Activated CD8-positive, alpha-beta T cell treated with anti-CD3 and anti-CD28 coated beads, Interleukin-2, amount 10 ng/mL, durations not matched to agents 7 days and 5 days (primary cell): ENCODE results near the gene MGAT5B. TPM values are rescaled to one million over a fixed set of nuclear protein-coding genes. Genes with fewer than 3 reads are reported as not detected.
A peak's percentile ranks its signal among the peaks of the same experiment; 100 is the strongest.

Source experiments
- ATAC-seq: fragments of 150-1000 bp; cut with Tn5 transposase; one replicate; pipeline ENCODE4 v1.10.0; 2021; ENCODE audit warnings: moderate library complexity
- CTCF ChIA-PET: fragments of 350-600 bp; sonication (Branson Sonifier 250); formaldehyde crosslinking; loops from one replicate; lab custom pipeline; 2021; ENCODE audit warnings: antibody characterized with exemption; lab: Charles Lee
- POLR2A ChIA-PET: fragments of 350-600 bp; sonication (Branson Sonifier 250); formaldehyde crosslinking; loops from one replicate; lab custom pipeline; 2021; ENCODE audit warnings: antibody characterized with exemption; lab: Charles Lee
- DNase-seq: peaks from one replicate; pipeline ENCODE4 v3.0.0-alpha.2; 2020
- H3K27ac Mint-ChIP-seq: one replicate; pipeline ENCODE4 v1.8.0; 2021; ENCODE audit warnings: mild to moderate bottlenecking, mixed read lengths
- H3K27me3 Mint-ChIP-seq: one replicate; pipeline ENCODE4 v1.8.0; 2021; ENCODE audit warnings: low read depth, mixed read lengths
- H3K36me3 Mint-ChIP-seq: one replicate; pipeline ENCODE4 v1.8.0; 2021; ENCODE audit warnings: low read depth, mixed read lengths
- H3K4me1 Mint-ChIP-seq: one replicate; pipeline ENCODE4 v1.8.0; 2021; ENCODE audit warnings: low read depth, mixed read lengths
- H3K4me3 Mint-ChIP-seq: one replicate; pipeline ENCODE4 v1.8.0; 2021; ENCODE audit warnings: mild to moderate bottlenecking, mixed read lengths
- H3K9me3 Mint-ChIP-seq: one replicate; pipeline ENCODE4 v1.8.0; 2022; ENCODE audit warnings: mixed read lengths; ENCODE audit not compliant: insufficient read depth
- total RNA-seq, 2 experiments: library from RNA; stranded (reverse); gene quantifications; one replicate each; pipeline ENCODE4 v1.2.3, GENCODE V29; 2021

MGAT5B gene
- total RNA-seq, 2 experiments from 2014 or later, result 0.26 TPM; not detected in 1

DNA sequence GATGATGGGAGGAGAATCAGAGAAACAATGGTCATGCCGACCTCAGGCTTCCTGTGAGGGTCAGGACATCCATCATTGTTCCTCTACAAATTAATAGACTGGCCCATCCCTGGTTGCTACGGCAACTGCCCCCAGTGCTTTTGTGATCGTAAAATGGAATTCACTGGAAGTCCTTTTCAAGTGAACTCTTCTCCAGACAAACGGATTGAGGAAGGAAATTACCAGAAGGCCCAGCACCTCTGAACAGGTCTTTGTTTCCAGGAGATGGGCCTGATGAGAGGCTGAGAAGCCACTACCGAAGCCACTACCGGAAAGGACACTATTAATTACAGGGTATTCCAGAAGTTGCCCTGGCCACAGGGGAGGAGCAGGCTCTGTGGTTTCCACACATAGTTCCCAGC, 126.0 kb downstream of the MGAT5B start:
- peaks cover 2% of the 10 kb centered on the region for H3K36me3 Mint-ChIP-seq
- ATAC-seq (no peak), DNase-seq (no peak)
- H3K4me3 Mint-ChIP-seq, result no peak overlapping the region
- peaks cover 53% of the 10 kb centered on the region for H3K4me1 Mint-ChIP-seq
- POLR2A ChIA-PET, result no interaction called here
- no peaks in the 10 kb centered on the region for H3K27me3 Mint-ChIP-seq
- H3K27ac Mint-ChIP-seq, result no peak overlapping the region
- CTCF ChIA-PET, result interaction anchor here (1.8 kb wide), 1 partner anchor 14 kb away, joined by 3 read pairs; no protein-coding TSS in a partner anchor
- no peaks in the 10 kb centered on the region for H3K9me3 Mint-ChIP-seq

DNA sequence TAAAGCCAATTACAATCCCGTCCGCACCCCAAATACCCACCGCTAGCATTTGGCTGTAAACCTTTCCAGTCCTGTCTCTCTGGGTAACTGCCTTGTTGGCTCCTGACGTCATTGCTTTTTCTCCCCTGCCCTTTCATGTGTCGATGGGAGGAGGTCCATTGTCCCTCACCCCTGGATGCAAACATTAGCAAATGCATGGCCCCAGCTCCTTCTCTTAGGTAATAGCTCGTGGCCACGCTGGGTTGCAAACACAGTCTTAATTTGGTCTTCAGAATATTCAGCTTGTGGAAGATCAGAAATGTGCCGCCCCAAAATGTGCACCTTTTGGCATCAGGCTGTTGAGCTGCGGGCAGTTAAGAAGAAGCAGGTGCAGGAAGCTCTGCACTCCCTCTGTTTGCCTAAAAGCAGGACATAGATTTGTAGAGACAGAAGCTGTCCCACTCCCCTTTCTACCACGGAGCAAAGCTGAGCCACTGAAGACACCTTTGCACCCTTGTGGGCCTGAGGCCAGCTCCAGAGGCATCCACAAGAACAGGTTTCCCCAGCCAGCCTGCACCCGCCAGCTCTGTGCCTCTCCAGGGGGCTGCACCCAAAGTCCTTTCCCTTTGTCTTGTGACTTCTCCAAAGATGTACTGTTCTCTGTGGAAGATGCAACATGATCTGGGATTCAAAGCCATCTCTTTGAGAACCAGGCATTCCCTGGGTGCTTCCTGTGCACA, 127.3 kb downstream of the MGAT5B start:
- Mint-ChIP-seq H3K4me1 (peaks cover 59% of the 10 kb centered on the region), H3K27ac (peak overlapping the region; percentile 47), H3K4me3 (no peak overlapping the region), H3K9me3 (no peaks in the 10 kb centered on the region), H3K36me3 (peaks cover 2% of the 10 kb centered on the region), H3K27me3 (no peaks in the 10 kb centered on the region)
- ATAC-seq (no peak), DNase-seq (no peak)
- ChIA-PET CTCF (interaction anchor here (0.7 to 1.8 kb wide), 3 partner anchors 9 to 61 kb away, joined by 3 to 7 read pairs (median 3); no protein-coding TSS in a partner anchor), POLR2A (interaction anchor here (0.9 kb wide), 1 partner anchor 259 kb away, joined by 3 read pairs; the partner anchor contains the start of gene SRSF2)

DNA sequence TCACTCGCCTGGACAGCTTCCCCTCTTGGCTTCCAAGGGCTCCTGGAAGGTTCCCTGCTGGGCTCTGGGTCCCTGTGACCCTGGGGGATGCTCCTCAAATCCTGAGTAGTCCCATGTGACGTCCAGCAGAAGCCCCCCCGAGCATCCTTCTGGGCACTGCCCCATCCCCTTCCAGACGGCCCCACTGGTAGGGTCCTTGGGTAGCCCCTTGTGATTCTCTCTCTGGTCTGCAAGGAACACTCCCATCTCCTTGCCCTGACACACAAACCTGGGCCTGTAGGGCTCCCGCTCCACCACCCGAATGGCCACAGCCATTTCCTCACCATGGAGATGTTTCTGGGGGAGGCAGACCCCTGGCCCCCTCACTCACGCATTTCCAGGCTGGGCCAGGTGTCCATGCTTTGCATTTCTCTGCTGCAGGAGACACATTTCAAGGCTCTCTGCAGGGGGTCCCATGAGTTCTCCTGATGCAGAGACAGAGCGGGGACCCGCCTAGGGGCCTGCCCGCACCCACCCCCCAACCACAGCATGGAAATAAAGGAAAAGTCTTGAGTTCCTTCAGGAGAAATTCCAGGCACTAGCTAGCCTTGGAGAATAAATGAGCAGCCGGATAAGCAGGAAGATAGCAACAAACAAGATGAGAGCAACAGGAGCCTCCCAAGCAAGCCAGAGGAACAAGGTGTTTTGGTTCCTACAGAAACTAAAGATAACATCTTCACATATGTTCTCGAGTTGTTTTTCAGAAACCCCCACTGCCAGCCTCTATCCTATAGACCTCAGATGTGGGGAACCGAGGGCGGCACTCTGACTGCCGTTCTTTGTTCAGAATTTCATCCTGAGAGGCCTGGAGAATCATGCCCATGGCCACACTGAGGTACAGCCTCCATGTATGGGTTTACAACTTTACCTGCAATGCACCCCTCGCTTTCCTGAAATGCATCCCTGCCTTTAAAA, 128.8 kb downstream of the MGAT5B start:
- H3K27me3 Mint-ChIP-seq, result no peaks in the 10 kb centered on the region
- ATAC-seq, result no peak
- H3K27ac Mint-ChIP-seq, result peak overlapping the region; percentile 93
- ChIA-PET CTCF (interaction anchor here (0.9 to 2.3 kb wide), 3 partner anchors 15 to 59 kb away, joined by 3 to 7 read pairs (median 5); no protein-coding TSS in a partner anchor), POLR2A (interaction anchor here (2.3 to 3.6 kb wide), 2 partner anchors 14 to 28 kb away, joined by 9 to 16 read pairs; no protein-coding TSS in a partner anchor)
- H3K36me3 Mint-ChIP-seq, result peaks cover 2% of the 10 kb centered on the region
- peaks cover 59% of the 10 kb centered on the region for H3K4me1 Mint-ChIP-seq
- H3K4me3 Mint-ChIP-seq, result peak overlapping the region; percentile 20
- peak; percentile 28 for DNase-seq
- H3K9me3 Mint-ChIP-seq, result no peaks in the 10 kb centered on the region

DNA sequence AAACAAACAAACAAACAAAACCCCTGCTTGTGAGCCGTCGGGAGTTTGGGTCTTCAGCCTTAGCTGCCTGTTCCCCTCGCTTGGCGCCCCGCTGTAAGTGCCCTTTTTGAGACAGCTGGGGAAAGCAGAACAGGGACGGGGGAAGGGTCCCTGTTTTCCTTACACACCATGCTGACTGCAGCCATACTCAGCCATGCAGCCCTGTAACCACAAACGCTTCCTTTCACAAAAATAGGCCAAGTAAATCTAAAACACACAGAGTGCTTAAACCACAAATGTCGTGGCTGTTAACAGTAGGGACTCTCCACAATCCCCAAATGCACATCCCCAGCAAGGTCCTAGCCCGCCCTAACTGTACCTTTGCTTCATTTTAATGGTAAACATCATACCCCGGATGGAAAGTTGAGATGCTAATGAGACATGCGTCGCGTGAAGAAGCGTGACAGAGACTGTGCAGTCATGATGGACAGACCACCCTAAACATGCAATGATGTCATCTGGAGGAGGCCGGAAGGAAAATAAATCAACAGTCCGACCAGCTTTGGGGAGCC, 129.9 kb downstream of the MGAT5B start:
- Mint-ChIP-seq H3K27ac (peak overlapping the region; percentile 93), H3K36me3 (peaks cover 2% of the 10 kb centered on the region), H3K9me3 (no peaks in the 10 kb centered on the region), H3K27me3 (no peaks in the 10 kb centered on the region), H3K4me1 (peaks cover 59% of the 10 kb centered on the region), H3K4me3 (peak overlapping the region; percentile 55)
- ChIA-PET CTCF (interaction anchor here (0.9 to 2.3 kb wide), 3 partner anchors 10 to 29 kb away, joined by 3 to 5 read pairs (median 4); no protein-coding TSS in a partner anchor), POLR2A (interaction anchor here (2.3 to 3.6 kb wide), 2 partner anchors 15 to 29 kb away, joined by 9 to 16 read pairs; no protein-coding TSS in a partner anchor)
- DNase-seq (peak; percentile 82), ATAC-seq (peak; percentile 90)

DNA sequence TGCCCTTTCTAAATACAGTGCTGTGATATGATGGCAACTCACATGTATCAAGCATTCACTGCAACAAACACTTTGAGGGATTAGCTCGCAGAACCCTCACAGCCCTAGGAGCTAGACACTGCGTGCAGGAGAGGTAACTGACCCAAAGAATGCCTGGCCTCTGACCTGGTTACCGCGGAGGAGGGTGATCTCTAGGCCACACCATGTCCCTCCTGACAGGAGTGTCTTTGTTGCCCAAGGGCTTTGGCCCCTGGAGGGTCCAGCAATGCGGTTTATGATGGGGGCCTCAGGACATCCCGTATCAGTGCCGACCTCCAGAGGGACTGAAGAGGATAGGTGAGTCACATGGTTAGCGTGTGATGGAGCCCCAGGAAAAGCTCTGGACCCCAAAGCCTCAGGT, 130.6 kb downstream of the MGAT5B start:
- Mint-ChIP-seq H3K36me3 (peaks cover 2% of the 10 kb centered on the region), H3K9me3 (no peaks in the 10 kb centered on the region), H3K4me1 (peaks cover 53% of the 10 kb centered on the region), H3K27me3 (no peaks in the 10 kb centered on the region), H3K4me3 (peak overlapping the region; percentile 55), H3K27ac (peak overlapping the region; percentile 93)
- ChIA-PET POLR2A (interaction anchor here (2.3 to 3.6 kb wide), 2 partner anchors 16 to 29 kb away, joined by 9 to 16 read pairs; no protein-coding TSS in a partner anchor), CTCF (interaction anchor here (1.0 to 2.3 kb wide), 4 partner anchors 10 to 285 kb away, joined by 3 to 5 read pairs (median 4); no protein-coding TSS in a partner anchor)
- ATAC-seq (no peak), DNase-seq (peak; percentile 24)

Other genes with a start within 250 kb of the MGAT5B start
- gene ST6GALNAC1, start 224.6 kb upstream of the MGAT5B start, total RNA-seq, result not detected
- 10 to 100 TPM; 12.4 to 13.3 TPM for gene MXRA7, start 157.4 kb upstream of the MGAT5B start, total RNA-seq
- gene JMJD6, start 141.8 kb upstream of the MGAT5B start, total RNA-seq, result 10 to 100 TPM; 59.3 to 61.2 TPM
- 10 to 100 TPM; 39.6 to 44.7 TPM for gene METTL23, start 141.6 kb upstream of the MGAT5B start, total RNA-seq
- 100 to 1,000 TPM; 420 to 444 TPM for gene SRSF2, start 131.1 kb upstream of the MGAT5B start, total RNA-seq
- gene MFSD11, start 130.3 kb upstream of the MGAT5B start, total RNA-seq, result 10 to 100 TPM; 22.1 to 22.8 TPM